Activated CD8-positive, alpha-beta memory T cell treated with anti-CD3 and anti-CD28 coated beads, Interleukin-2, amount 50 U/mL, for 4 hours (primary cell): ENCODE data around the gene BCL7A.

ENCODE experiments used
- DNase-seq: peaks from one replicate; pipeline ENCODE4 v3.0.0-alpha.2; 2020

BCL7A gene

GRCh38 chr12:122080149-122081082 is 58.7 kb downstream of the BCL7A start:
- DNase-seq, result no peak

GRCh38 chr12:122081083-122081696 is 59.5 kb downstream of the BCL7A start:
- DNase-seq, result no peak

- DNase-seq, result no peak
These were observed 60.1 kb downstream of the BCL7A start for GRCh38 chr12:122081697-122082221.

GRCh38 chr12:122082621-122083356 is 61.1 kb downstream of the BCL7A start:
- no peak for DNase-seq

GRCh38 chr12:122084857-122085405 is 63.2 kb downstream of the BCL7A start:
- no peak for DNase-seq

GRCh38 chr12:122085591-122085990 is 63.9 kb downstream of the BCL7A start:
- DNase-seq, result no peak

- DNase-seq, result no peak
These were observed 64.4 kb downstream of the BCL7A start for GRCh38 chr12:122086116-122086515.

GRCh38 chr12:122086641-122087285 is 65.1 kb downstream of the BCL7A start:
- DNase-seq, result no peak

GRCh38 chr12:122087431-122088178 is 65.9 kb downstream of the BCL7A start:
- DNase-seq, result no peak

- DNase-seq, result no peak
These were observed 66.6 kb downstream of the BCL7A start for GRCh38 chr12:122088179-122088810.

GRCh38 chr12:122089077-122089476 is 67.4 kb downstream of the BCL7A start:
- DNase-seq, result no peak

- no peak for DNase-seq
These were observed 69.3 kb downstream of the BCL7A start for GRCh38 chr12:122090759-122091515.

- no peak for DNase-seq
These were observed 71.6 kb downstream of the BCL7A start for GRCh38 chr12:122093098-122093883.

GRCh38 chr12:122094137-122094734 is 72.6 kb downstream of the BCL7A start:
- no peak for DNase-seq

GRCh38 chr12:122094735-122095631 is 73.3 kb downstream of the BCL7A start:
- DNase-seq, result no peak

GRCh38 chr12:122096014-122096413 is 74.3 kb downstream of the BCL7A start:
- DNase-seq, result no peak

GRCh38 chr12:122096591-122097149 is 75.0 kb downstream of the BCL7A start:
- no peak for DNase-seq

GRCh38 chr12:122097584-122097926 is 75.9 kb downstream of the BCL7A start:
- DNase-seq, result no peak
